B cell (primary cell): ENCODE measurements around the gene ZMYM4. TPM values are rescaled to one million over a fixed set of nuclear protein-coding genes. Genes with fewer than 3 reads are reported as not detected.
A peak's percentile ranks its signal among the peaks of the same experiment; 100 is the strongest.

Experiments
- ATAC-seq: fragments of 200-7000 bp; cut with Tn5 transposase; one replicate; pipeline ENCODE4 v1.10.0; 2021; ENCODE audit warnings: low read depth, mild to moderate bottlenecking, moderate number of reproducible peaks, moderate library complexity
- CTCF ChIA-PET: fragments of 350-600 bp; sonication (Branson Sonifier 250); formaldehyde crosslinking; loops from one replicate; lab custom pipeline; 2021; ENCODE audit warnings: antibody characterized with exemption, inconsistent platforms; lab: Charles Lee
- POLR2A ChIA-PET: fragments of 350-600 bp; sonication (Branson Sonifier 250); formaldehyde crosslinking; loops from one replicate; lab custom pipeline; 2021; ENCODE audit warnings: antibody characterized with exemption; lab: Charles Lee
- DNase-seq: peaks from one replicate; pipeline ENCODE4 v3.0.0; 2013
- H2AFZ ChIP-seq: 2 replicates; pipeline ENCODE4 v1.6.1; 2012; ENCODE audit warnings: mild to moderate bottlenecking, low read depth, low read length; ENCODE audit not compliant: insufficient read depth, poor library complexity, severe bottlenecking
- H3K27ac ChIP-seq, 2 donors: 1 replicate in 1 of 2; 2 replicates in 1 of 2; pipeline ENCODE4 v1.5.1; 2012 to 2013; ENCODE audit warnings: low read length in 2 of 2, mild to moderate bottlenecking in 2 of 2, moderate library complexity in 1 of 2
- H3K27me3 ChIP-seq, 4 experiments: fragments of 200-600 bp in 1 of 4; sonication (generic) in 1 of 4; replicated peaks in 1 of 4; 1 replicate in 2 of 4; 2 replicates in 2 of 4; pipeline versions ENCODE4 v1.6.1 to v1.7.0; 2013 to 2016; ENCODE audit warnings: low read length in 3 of 4, mild to moderate bottlenecking in 2 of 4, mixed read lengths in 1 of 4, moderate library complexity in 1 of 4; ENCODE audit not compliant: insufficient read depth in 4 of 4, control insufficient read depth in 3 of 4; ENCODE audit errors: control extremely low read depth in 1 of 4
- H3K36me3 ChIP-seq, 2 experiments: replicated peaks in 1 of 2; 1 replicate in 1 of 2; 2 replicates in 1 of 2; pipeline versions ENCODE4 v1.6.1 to v1.7.1; 2013; ENCODE audit warnings: low read length in 1 of 2; ENCODE audit not compliant: insufficient read depth in 2 of 2, control insufficient read depth in 1 of 2; ENCODE audit errors: control extremely low read depth in 1 of 2, extremely low read depth in 1 of 2
- H3K4me1 ChIP-seq, 2 donors: fragments of 200-600 bp in 1 of 2; sonication (generic) in 1 of 2; 1 replicate in 1 of 2; 2 replicates in 1 of 2; pipeline versions ENCODE4 v1.5.1 to v1.6.1; 2013 to 2017; ENCODE audit warnings: low read length in 2 of 2; ENCODE audit not compliant: control insufficient read depth in 2 of 2, insufficient read depth in 2 of 2
- H3K4me2 ChIP-seq: replicated peaks from 2 replicates; pipeline ENCODE3; 2012; ENCODE audit warnings: mild to moderate bottlenecking, low read depth, low read length; ENCODE audit not compliant: poor library complexity, severe bottlenecking
- H3K4me3 ChIP-seq, 5 experiments: fragments of 200-600 bp in 1 of 5; sonication (generic) in 1 of 5; 1 replicate in 3 of 5; 2 replicates in 2 of 5; pipeline versions ENCODE4 v1.5.1 to v1.7.0; 2011 to 2016; ENCODE audit warnings: low read length in 4 of 5, mild to moderate bottlenecking in 4 of 5, low read depth in 2 of 5, control low read depth in 1 of 5, moderate library complexity in 1 of 5; ENCODE audit not compliant: insufficient read depth in 1 of 5; ENCODE audit errors: control extremely low read depth in 1 of 5, extremely low read depth in 1 of 5
- H3K79me2 ChIP-seq: fragments of 200-600 bp; sonication (generic); one replicate; pipeline ENCODE4 v1.6.0; 2016; ENCODE audit warnings: low read length; ENCODE audit not compliant: control insufficient read depth, insufficient read depth
- H3K9ac ChIP-seq: fragments of 200-600 bp; sonication (generic); 2 replicates; pipeline ENCODE4 v1.6.1; 2017; ENCODE audit warnings: mild to moderate bottlenecking, low read length, moderate library complexity
- H3K9me3 ChIP-seq, 3 donors: one replicate each; pipeline versions ENCODE4 v1.6.1 to v1.7.1; 2013; ENCODE audit warnings: low read length in 2 of 3; ENCODE audit not compliant: control insufficient read depth in 2 of 3, insufficient read depth in 1 of 3; ENCODE audit errors: control extremely low read depth in 1 of 3
- H4K20me1 ChIP-seq: 2 replicates; pipeline ENCODE4 v1.6.0; 2012; ENCODE audit warnings: mild to moderate bottlenecking, low read length; ENCODE audit not compliant: insufficient read depth, control insufficient read depth, poor library complexity, severe bottlenecking
- H3K27ac Mint-ChIP-seq: one replicate; pipeline ENCODE4 v1.8.0; 2021; ENCODE audit warnings: mixed read lengths
- H3K27me3 Mint-ChIP-seq: one replicate; pipeline ENCODE4 v1.8.0; 2021; ENCODE audit warnings: mixed read lengths
- H3K4me1 Mint-ChIP-seq: one replicate; pipeline ENCODE4 v1.8.0; 2021; ENCODE audit warnings: mixed read lengths
- H3K4me3 Mint-ChIP-seq: one replicate; pipeline ENCODE4 v1.8.0; 2021; ENCODE audit warnings: mixed read lengths
- H3K9me3 Mint-ChIP-seq: one replicate; pipeline ENCODE4 v1.8.0; 2022; ENCODE audit warnings: mixed read lengths; ENCODE audit not compliant: insufficient read depth
- CTCF ChIP-seq: fragments of 200-600 bp; IDR thresholded peaks from one replicate; pipeline ENCODE4 v1.8.0; 2022; ENCODE audit warnings: antibody characterized with exemption, mild to moderate bottlenecking
- EZH2 ChIP-seq: IDR thresholded peaks from 2 replicates; pipeline ENCODE4 v1.6.1; 2012; ENCODE audit warnings: borderline replicate concordance, low read depth, mild to moderate bottlenecking, moderate library complexity, low read length; ENCODE audit not compliant: insufficient read depth, poor library complexity, severe bottlenecking
- WGBS: methylation state at CpG from one replicate; pipeline ENCODE4 v1.1.5; 2013; ENCODE audit warnings: missing lambda C conversion rate; ENCODE audit not compliant: insufficient coverage; 5-methylcytosine and 5-hydroxymethylcytosine counted together
- intact Hi-C: fragments of 100-400 bp; cut with micrococcal nuclease; formaldehyde crosslinking; loops from one replicate; pipeline ENCODE4 v1.10.0; 2022
- polyA plus RNA-seq: library from polyadenylated mRNA; depleted of rRNA; stranded (reverse); fragments of >200 nt; gene quantifications from 2 replicates; pipeline ENCODE4 v1.2.3, GENCODE V29; 2012
- total RNA-seq, 2 donors: library from RNA; stranded (reverse); fragments of 120-200 nt in 1 of 2; gene quantifications; 1 replicate in 1 of 2; 2 replicates in 1 of 2; pipeline versions ENCODE4 v1.2.3 to v1.2.4, GENCODE V29; 2013 to 2022

Gene ZMYM4
- total and polyA plus RNA-seq, 2 donors (not counting 1 experiment from before 2014, with no cell fraction given), result 7.2 to 45.2 TPM

GRCh38 chr1:35426097-35426586 is 157.6 kb downstream of the ZMYM4 start:
- H3K79me2 ChIP-seq, result no peaks in the 10 kb centered on the region
- H3K4me2 ChIP-seq, result no peak overlapping the region
- no peak overlapping the region for H2AFZ ChIP-seq
- peak overlapping the region in 1 of 2 donors; percentile 39 for H3K27ac ChIP-seq
- DNase-seq (no peak), ATAC-seq (no peak)
- peaks cover 4% of the 10 kb centered on the region for H3K4me1 Mint-ChIP-seq
- H3K9ac ChIP-seq, result no peak overlapping the region
- WGBS, result no CpG with 5 or more reads among the region's 2 CpGs
- H3K27me3 ChIP-seq, result no peaks in the 10 kb centered on the region
- no peak overlapping the region for H3K4me3 Mint-ChIP-seq
- H3K27ac Mint-ChIP-seq, result no peak overlapping the region
- intact Hi-C loops, result no loop called here
- H3K4me1 ChIP-seq, result no peaks in the 10 kb centered on the region
- no peak for TF ChIP-seq EZH2
- no peak for TF ChIP-seq CTCF
- POLR2A ChIA-PET, result no interaction called here
- peaks cover 0 to 3% of the 10 kb centered on the region in 2 experiments for H3K36me3 ChIP-seq
- no peak overlapping the region for H3K4me3 ChIP-seq
- no peaks in the 10 kb centered on the region for H3K27me3 Mint-ChIP-seq
- no peaks in the 10 kb centered on the region for H3K9me3 Mint-ChIP-seq
- H4K20me1 ChIP-seq, result no peaks in the 10 kb centered on the region
- CTCF ChIA-PET, result interaction anchor here (0.5 kb wide), 1 partner anchor 347 kb away, joined by 3 read pairs; no protein-coding TSS in a partner anchor
- peaks cover 0 to 2% (median 0%) of the 10 kb centered on the region in 3 donors for H3K9me3 ChIP-seq

DNA sequence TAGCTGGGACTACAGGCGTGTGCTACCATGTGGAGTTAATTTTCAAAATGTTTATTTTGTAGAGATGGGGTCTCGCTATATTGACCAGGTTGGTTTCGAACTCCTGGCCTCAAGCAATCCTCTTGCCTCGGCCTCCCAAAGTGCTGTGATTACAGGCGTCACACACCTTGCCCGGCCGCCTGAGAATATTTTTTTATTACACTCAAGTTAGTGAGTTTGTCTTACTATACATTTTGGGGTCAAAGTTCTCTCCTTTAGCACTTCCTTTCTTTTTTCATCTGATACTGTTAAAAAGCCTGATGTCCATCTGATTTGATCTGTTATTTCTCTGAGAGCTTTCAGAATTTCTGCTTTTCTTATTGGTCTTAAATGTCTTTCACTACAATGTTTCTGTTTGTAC is 159.9 kb downstream of the ZMYM4 start:
- intact Hi-C loops, result no loop called here
- H2AFZ ChIP-seq, result no peak overlapping the region
- Mint-ChIP-seq H3K27me3 (no peaks in the 10 kb centered on the region), H3K4me1 (peaks cover 4% of the 10 kb centered on the region), H3K27ac (no peak overlapping the region), H3K4me3 (no peak overlapping the region), H3K9me3 (no peaks in the 10 kb centered on the region)
- no peaks in the 10 kb centered on the region for H3K79me2 ChIP-seq
- H3K27ac ChIP-seq, result no peak overlapping the region
- peaks cover 0 to under 1% of the 10 kb centered on the region in 2 experiments for H3K36me3 ChIP-seq
- H3K4me2 ChIP-seq, result no peak overlapping the region
- H3K4me1 ChIP-seq, result no peaks in the 10 kb centered on the region
- TF ChIP-seq CTCF (no peak), EZH2 (no peak)
- H3K27me3 ChIP-seq, result no peaks in the 10 kb centered on the region
- DNase-seq, result no peak
- no CpG with 5 or more reads among the region's 7 CpGs for WGBS
- ChIA-PET POLR2A (no interaction called here), CTCF (interaction anchor here (1.0 kb wide), 1 partner anchor 642 kb away, joined by 3 read pairs; no protein-coding TSS in a partner anchor)
- ATAC-seq, result no peak
- peaks cover 0 to 2% (median 0%) of the 10 kb centered on the region in 3 donors for H3K9me3 ChIP-seq
- H3K9ac ChIP-seq, result no peak overlapping the region
- H4K20me1 ChIP-seq, result no peaks in the 10 kb centered on the region
- H3K4me3 ChIP-seq, result no peak overlapping the region
